ENCODE results near the gene BAMBI.

DNA sequence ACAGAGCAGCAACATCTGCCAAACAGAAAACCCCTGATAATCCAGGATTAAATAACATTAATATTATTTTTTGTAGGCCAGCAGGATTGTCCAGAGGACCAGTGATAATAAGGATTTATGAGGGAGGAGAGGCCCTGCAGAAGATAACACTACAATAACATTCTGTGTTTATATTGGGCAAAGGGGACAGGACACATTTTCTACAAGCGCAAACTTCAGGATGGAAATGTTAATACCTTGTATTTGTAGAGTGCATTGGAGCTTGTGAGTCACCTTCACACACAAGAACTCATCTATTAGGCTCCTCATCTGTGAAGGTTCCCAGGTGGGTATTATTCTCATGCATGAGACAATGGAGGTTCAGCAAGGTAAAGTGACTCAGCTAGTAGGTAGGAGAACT lies 51.0 kb downstream of the BAMBI start:
- TF ChIP-seq, protein P1, sequence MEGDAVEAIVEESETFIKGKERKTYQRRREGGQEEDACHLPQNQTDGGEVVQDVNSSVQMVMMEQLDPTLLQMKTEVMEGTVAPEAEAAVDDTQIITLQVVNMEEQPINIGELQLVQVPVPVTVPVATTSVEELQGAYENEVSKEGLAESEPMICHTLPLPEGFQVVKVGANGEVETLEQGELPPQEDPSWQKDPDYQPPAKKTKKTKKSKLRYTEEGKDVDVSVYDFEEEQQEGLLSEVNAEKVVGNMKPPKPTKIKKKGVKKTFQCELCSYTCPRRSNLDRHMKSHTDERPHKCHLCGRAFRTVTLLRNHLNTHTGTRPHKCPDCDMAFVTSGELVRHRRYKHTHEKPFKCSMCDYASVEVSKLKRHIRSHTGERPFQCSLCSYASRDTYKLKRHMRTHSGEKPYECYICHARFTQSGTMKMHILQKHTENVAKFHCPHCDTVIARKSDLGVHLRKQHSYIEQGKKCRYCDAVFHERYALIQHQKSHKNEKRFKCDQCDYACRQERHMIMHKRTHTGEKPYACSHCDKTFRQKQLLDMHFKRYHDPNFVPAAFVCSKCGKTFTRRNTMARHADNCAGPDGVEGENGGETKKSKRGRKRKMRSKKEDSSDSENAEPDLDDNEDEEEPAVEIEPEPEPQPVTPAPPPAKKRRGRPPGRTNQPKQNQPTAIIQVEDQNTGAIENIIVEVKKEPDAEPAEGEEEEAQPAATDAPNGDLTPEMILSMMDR (conservative IDR thresholded peaks at IDR 0.05; ENCODE audit: low read depth, low read length): no peak
- TF ChIP-seq EZH2 (IDR thresholded peaks at IDR 0.05; ENCODE audit: borderline replicate concordance, low read depth, low read length, poor library complexity, severe bottlenecking): no peak

All from A673 (cell line).